ENCODE data around the gene ABCC3. TPM values are rescaled to one million over a fixed set of nuclear protein-coding genes. Genes with fewer than 3 reads are reported as not detected.

The ABCC3 gene
- total RNA-seq, 3 donors from 2014 or later, result 6.1 to 122 (median 81.0) TPM

DNA sequence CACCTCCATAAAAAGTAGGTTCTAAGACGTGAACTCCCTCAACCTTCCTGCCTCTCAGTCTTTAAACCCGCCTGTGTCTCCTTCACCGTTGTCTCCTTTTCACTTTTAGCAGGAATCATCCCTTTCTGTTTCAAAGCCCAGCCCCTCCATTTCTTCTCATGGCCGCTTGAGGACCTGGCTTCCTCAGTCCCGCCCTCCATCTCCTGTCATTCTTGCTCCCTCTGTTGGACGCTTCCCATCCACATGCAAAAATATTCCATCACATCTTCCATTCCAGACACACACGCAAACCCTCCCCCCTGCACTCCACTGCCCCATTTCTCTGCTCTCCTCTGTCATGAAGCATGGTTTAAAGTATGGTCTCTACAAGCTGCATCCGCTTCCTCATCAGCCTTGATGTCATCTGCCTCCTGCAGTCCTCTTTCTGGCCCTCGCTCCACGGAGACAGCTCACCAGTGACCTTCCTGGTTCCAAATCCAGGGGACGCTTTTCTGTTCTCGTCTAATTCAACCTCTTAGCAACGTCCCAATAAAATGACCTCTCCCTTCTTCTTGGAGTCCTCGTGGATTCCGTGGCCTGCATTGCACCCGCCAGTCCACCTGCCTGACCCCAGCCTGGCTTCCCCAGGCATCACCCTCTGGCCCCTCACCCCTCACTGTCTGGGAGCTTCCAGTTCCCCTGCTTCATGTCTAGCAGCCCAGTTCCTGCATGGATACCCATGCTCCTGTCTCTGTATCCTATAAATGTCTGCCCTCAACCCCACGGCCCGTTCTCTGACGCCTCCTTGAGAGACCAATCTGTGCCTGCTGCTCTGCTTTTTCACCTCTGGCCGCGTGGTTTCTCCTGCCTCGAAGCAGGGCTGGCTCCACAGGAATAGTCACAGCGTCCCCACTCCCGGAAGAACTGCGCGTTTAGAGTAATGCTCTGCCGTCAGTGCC is 46.9 kb downstream of the ABCC3 start:
- Histone ChIP-seq H3K9me3 (no peaks in the 10 kb centered on the region), H3K4me3 (no peak overlapping the region), H3K36me3 (no peaks in the 10 kb centered on the region), H3K27me3 (no peaks in the 10 kb centered on the region), H3K27ac (no peak overlapping the region), H3K4me1 (peaks cover 0 to 4% of the 10 kb centered on the region in 2 donors)
- TF ChIP-seq, protein P1, sequence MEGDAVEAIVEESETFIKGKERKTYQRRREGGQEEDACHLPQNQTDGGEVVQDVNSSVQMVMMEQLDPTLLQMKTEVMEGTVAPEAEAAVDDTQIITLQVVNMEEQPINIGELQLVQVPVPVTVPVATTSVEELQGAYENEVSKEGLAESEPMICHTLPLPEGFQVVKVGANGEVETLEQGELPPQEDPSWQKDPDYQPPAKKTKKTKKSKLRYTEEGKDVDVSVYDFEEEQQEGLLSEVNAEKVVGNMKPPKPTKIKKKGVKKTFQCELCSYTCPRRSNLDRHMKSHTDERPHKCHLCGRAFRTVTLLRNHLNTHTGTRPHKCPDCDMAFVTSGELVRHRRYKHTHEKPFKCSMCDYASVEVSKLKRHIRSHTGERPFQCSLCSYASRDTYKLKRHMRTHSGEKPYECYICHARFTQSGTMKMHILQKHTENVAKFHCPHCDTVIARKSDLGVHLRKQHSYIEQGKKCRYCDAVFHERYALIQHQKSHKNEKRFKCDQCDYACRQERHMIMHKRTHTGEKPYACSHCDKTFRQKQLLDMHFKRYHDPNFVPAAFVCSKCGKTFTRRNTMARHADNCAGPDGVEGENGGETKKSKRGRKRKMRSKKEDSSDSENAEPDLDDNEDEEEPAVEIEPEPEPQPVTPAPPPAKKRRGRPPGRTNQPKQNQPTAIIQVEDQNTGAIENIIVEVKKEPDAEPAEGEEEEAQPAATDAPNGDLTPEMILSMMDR (IDR thresholded peaks at IDR 0.05), result peak; percentile 12 to 76 (median 60)
- peak in 1 of 3 donors; percentile 35 for TF ChIP-seq POLR2AphosphoS5 (IDR thresholded peaks at IDR 0.05)
- TF ChIP-seq POLR2A (IDR thresholded peaks at IDR 0.05), result no peak
- intact Hi-C loops (cut with DNase I; ENCODE audit: low total_unique reads), result loop anchor here (10.0 kb wide), 1 partner anchor 47 kb away; the partner anchor contains the start of gene ABCC3
- DNase-seq (ENCODE audit: low spot score in 2 of 2), result peak in 1 of 2 donors; percentile 52

DNA sequence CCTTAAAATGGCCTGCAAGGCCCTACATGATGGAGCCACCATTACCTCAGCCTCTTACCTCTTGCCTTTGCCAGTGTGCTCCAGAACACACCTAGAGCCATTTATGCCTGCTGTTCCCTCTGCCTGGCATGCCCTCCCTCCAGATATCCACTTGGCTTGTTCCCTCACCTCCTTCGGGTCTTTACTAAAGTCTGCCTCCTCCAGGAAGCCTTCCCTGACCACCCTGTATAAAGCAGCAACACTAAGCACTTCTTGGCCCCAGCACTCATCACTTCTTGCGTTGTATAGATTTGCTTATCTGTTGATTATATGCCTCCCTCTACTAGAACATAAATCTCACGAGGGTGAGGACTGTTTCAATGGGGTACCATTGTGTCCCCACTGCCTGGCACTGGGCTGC is 47.8 kb downstream of the ABCC3 start:
- Histone ChIP-seq H3K27ac (no peak overlapping the region), H3K27me3 (no peaks in the 10 kb centered on the region), H3K36me3 (no peaks in the 10 kb centered on the region), H3K4me1 (peaks cover 4 to 10% of the 10 kb centered on the region in 2 donors), H3K4me3 (no peak overlapping the region), H3K9me3 (no peaks in the 10 kb centered on the region)
- intact Hi-C loops (cut with DNase I; ENCODE audit: low total_unique reads), result loop anchor here (10.0 kb wide), 1 partner anchor 48 kb away; the partner anchor contains the start of gene ABCC3
- DNase-seq (ENCODE audit: low spot score in 2 of 2), result no peak
- TF ChIP-seq, protein P1 (IDR thresholded peaks at IDR 0.05), result no peak
- TF ChIP-seq POLR2A (IDR thresholded peaks at IDR 0.05), result no peak
- TF ChIP-seq POLR2AphosphoS5 (IDR thresholded peaks at IDR 0.05), result no peak

DNA sequence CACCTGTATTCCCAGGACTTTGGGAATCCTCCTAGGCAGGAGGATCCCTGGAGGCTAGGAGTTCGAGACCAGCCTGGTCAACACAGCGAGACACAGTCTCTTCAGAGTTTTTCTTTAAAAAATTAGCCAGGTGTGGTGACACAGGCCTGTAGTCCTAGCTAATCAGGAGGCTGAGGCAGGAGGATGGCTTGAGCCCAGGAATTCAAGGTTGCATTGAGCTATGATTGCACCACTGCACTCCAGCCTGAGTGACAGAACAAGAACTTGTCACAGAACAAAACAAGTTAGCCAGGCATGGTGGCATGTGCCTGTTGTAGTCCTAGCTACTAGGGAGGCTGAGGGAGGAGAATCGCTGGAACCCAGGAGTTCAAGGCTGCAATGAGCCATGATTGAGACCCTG is 48.3 kb downstream of the ABCC3 start:
- no peaks in the 10 kb centered on the region for H3K9me3 ChIP-seq
- no peak for TF ChIP-seq POLR2AphosphoS5 (IDR thresholded peaks at IDR 0.05)
- no peaks in the 10 kb centered on the region for H3K36me3 ChIP-seq
- DNase-seq (ENCODE audit: low spot score in 2 of 2), result no peak
- no peak overlapping the region for H3K4me3 ChIP-seq
- intact Hi-C loops (cut with DNase I; ENCODE audit: low total_unique reads), result loop anchor here (10.0 kb wide), 1 partner anchor 48 kb away; the partner anchor contains the start of gene ABCC3
- peaks cover 4 to 10% of the 10 kb centered on the region in 2 donors for H3K4me1 ChIP-seq
- H3K27me3 ChIP-seq, result no peaks in the 10 kb centered on the region
- no peak overlapping the region for H3K27ac ChIP-seq

GRCh38 chr17:50683434-50684287 is 49.0 kb downstream of the ABCC3 start:
- intact Hi-C loops (cut with DNase I; ENCODE audit: low total_unique reads), result loop anchor here (10.0 kb wide), 1 partner anchor 49 kb away; the partner anchor contains the start of gene ABCC3
- Histone ChIP-seq H3K4me3 (no peak overlapping the region), H3K27ac (no peak overlapping the region), H3K36me3 (no peaks in the 10 kb centered on the region), H3K9me3 (no peaks in the 10 kb centered on the region), H3K4me1 (peaks cover 4 to 10% of the 10 kb centered on the region in 2 donors), H3K27me3 (no peaks in the 10 kb centered on the region)
- TF ChIP-seq, protein P1 (IDR thresholded peaks at IDR 0.05), result no peak
- no peak for TF ChIP-seq POLR2A (IDR thresholded peaks at IDR 0.05)
- no peak for TF ChIP-seq POLR2AphosphoS5 (IDR thresholded peaks at IDR 0.05)
- DNase-seq (ENCODE audit: low spot score in 2 of 2), result no peak

DNA sequence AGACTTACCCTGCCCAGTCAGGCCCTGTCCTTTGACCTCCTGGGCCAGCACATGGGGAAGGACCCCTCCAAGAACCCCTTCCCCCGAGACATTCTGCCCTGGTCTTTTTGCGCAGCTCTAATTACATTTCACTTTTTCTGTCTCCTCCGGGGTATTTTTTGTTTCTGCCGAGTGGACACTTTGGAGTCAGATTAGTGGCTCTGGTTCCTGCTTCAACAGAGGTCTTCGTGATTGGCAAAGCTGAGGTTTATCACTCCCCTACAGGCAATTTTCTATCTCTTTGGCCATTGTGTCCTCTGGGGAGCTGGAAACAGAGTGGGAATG is 49.6 kb downstream of the ABCC3 start:
- H3K36me3 ChIP-seq, result no peaks in the 10 kb centered on the region
- no peak overlapping the region for H3K27ac ChIP-seq
- intact Hi-C loops (cut with DNase I; ENCODE audit: low total_unique reads), result loop anchor here (10.0 kb wide), 1 partner anchor 49 kb away; the partner anchor contains the start of gene ABCC3
- H3K4me1 ChIP-seq, result peaks cover 4 to 10% of the 10 kb centered on the region in 2 donors
- no peaks in the 10 kb centered on the region for H3K27me3 ChIP-seq
- no peak overlapping the region for H3K4me3 ChIP-seq
- TF ChIP-seq POLR2AphosphoS5 (IDR thresholded peaks at IDR 0.05), result no peak
- TF ChIP-seq, protein P1 (IDR thresholded peaks at IDR 0.05), result no peak
- TF ChIP-seq POLR2A (IDR thresholded peaks at IDR 0.05), result no peak
- H3K9me3 ChIP-seq, result no peaks in the 10 kb centered on the region
- no peak for DNase-seq (ENCODE audit: low spot score in 2 of 2)

Data from breast epithelium (tissue), 4 donors.